ENCODE results near the gene ZNF717.
"Not testable (repeated sequence)": the region's sequence is repeated elsewhere in the genome, so short reads cannot be mapped to it uniquely, and the experiment has no call there.

ZNF717 gene

DNA sequence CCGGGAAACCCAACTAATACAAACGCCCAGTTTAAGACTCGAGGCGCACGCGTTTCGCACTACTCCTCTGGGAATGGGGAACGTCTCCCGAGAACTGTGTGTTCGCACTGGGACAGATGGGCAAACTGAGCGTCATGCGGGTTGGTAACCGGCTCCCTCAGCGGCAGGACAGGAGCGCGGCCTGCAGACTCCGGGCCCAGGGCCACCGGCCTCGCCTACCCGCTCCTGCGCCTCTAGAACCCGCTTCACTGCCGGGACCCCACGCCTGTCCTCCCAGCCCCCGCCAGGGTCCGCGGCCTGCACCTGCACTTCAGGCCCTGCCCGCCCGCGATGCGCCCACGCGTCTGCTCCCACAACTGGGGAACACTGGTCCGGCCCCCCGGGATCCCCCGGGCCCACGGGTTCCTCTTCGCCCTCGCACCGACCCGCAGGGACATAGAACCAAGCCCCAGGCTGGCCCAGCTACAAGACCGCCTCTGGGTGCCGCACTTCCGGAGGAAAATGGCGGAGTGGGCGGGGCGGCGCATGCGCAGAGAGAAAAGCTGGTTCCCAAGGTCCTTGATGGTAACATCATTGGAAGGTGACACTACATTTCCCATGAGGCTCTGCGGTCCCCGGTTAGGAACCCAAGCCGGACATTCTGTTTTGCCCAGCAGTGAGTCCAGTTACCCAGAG is at the start of gene ZNF717:
Gene ZNF717 (minus strand): TSS at position 469 of the 675 bp plus-strand sequence. CDS start 2,187 bp downstream, outside the sequence.
- DNase-seq (ENCODE audit: low spot score) = peak; percentile 87

DNA sequence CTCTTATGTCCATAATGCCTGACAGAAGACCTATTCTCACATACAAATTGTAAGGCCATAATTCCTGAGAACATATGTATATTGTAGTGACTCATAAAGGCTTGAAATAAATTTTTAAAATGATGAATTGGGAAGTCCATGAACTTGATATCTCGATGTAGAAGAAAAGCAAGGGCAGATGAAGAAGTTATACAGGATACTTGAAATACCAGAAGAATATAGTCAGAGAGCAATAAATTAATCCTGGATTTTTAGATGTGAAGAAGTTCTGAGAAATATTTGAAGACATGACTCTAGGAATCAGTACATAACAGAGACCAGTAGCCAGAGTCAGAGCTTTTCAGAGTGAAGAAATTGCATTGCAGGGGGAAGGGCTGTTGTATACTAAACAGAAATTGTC is 45.7 kb upstream of the ZNF717 start:
- DNase-seq (ENCODE audit: low spot score) = not testable (repeated sequence)

DNA sequence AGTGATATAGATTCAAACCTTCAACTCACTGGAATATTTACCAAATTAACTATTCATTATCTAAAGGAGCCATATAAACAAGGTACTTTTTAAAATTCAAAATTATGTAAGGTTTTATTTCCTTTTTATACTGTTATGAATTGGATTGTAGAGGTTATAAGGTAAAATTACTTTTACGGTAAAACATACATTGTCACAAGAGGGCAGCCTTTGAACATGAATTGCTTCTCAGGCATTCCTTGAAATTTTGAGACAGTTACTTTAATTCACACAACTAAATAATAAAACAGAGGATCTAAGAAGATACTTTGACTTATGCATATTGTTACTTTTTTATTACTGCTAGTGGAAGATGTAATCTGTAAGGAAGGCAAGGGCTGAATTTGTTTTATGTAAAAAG is 32.7 kb upstream of the ZNF717 start:
- not testable (repeated sequence) for DNase-seq (ENCODE audit: low spot score)

DNA sequence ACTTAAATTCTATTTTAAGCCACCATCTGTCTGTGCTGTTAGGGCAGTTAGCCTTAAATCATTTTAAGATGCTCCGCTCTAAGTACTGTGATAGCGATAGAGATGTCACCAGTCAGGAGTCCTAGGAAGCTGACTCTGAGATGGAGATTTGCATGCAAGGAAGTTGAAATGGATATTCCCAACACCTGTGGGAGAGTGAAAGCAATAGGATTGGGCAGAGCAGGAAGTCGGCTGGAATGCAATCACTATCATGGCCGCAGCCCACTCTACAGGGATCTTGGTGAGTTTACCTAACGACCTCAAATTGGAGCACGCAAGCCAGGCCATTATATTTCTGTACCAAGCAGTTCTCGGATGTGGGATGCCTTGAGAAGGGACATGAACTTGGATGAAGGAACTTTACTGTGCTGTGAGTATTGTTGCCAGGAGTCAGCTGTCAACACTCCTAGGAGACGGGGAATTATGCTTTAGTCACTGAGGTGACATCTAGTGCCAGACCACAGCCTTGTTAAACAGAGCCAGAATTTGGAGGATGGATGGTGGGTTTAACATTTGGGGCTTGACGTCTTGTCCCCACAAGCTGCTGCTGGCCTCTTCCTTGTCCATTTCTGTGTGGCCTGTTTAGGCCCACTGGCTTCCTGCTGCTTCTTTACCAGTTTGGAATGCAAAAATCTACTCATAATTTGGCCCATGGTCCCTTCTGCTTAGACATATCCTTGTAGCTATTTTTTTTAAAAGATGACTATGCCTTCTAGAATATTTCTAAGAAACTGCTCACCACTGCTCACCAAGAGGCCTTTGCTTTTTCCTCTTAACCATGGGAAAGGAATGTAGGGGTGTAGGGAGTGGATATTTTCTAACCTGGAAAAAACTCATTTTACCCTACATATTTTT is 31.2 kb upstream of the ZNF717 start:
- DNase-seq (ENCODE audit: low spot score) = not testable (repeated sequence)

DNA sequence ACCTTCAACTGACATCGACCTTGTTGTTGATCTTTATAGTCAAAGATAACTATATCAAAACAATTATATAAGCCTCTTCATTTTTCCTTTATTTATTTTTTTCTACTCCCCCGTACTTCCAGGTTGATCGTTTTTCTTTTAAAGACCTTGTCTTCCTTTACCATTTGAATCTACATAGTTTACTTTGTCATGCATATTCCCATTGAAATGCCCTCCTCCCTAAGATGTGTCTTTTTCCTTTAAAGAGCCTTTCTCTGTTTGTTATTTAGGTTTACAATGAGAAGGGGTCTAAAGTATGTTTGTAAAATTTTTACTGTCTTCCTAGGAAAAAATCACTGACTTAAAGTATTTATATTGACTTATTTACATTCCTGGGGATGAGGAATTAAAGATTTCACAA is 29.4 kb upstream of the ZNF717 start:
- DNase-seq (ENCODE audit: low spot score) = no peak

DNA sequence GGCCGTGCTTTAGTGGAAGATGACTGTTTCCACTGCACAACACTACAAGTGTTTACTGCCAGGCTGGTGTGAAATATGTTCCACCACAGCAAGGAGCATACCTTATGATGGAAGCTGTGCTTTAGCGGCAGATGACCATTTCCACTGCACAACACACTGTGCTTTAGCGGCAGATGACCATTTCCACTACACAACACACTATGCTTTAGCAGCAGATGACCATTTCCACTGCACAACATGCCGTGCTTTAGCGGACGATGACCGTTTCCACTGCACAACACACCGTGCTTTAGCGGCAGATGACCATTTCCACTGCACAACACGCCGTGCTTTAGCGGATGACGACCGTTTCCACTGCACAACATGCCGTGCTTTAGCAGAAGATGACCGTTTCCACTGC is 2.8 kb downstream of the ZNF717 start:
- DNase-seq (ENCODE audit: low spot score) = no peak

DNA sequence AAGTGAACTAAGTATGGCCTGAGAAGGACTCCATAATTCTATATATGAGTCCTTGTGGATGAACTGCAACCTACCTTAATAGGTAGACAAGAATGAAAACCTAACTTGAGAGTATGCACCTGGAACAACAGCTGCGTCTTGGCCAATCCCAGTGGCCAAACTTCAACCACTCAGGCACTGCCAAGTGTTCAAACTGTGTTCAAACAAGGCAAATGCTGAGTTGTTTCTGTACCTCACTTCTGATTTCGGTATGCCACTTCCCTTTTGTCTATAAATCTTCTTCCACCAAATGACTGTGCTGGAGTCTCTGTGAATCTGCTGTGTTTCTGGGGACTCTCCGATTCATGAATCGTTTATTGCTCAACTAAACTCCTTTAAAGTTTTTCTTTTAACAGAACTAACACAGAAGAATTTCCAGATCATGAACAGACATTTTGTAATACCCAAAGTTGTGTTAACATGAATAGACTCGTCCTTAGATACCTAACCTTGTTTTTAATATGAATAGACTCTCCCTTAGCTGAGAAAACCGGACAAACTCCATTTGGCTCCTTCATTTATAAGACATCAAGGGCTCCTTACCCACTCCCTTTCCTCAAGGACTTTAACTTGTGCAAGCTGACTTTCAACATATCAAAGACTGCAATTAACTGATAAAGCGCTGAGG is 4.1 kb downstream of the ZNF717 start:
- no peak for DNase-seq (ENCODE audit: low spot score)

DNA sequence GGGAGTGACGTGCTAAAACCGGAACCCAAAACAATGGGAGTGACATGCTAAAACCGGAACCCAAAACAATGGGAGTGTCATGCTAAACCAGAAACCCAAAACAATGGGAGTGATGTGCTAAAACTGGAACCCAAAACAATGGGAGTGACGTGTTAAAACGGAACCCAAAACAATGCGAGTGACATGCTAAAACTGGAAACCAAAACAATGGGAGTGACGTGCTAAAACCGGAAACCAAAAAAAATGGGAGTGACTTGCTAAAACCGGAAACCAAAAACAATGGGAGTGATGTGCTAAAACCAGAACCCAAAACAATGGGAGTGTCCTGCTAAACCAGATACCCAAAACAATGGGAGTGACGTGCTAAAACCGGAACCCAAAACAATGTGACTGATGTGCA is 7.6 kb downstream of the ZNF717 start:
- not testable (repeated sequence) for DNase-seq (ENCODE audit: low spot score)

DNA sequence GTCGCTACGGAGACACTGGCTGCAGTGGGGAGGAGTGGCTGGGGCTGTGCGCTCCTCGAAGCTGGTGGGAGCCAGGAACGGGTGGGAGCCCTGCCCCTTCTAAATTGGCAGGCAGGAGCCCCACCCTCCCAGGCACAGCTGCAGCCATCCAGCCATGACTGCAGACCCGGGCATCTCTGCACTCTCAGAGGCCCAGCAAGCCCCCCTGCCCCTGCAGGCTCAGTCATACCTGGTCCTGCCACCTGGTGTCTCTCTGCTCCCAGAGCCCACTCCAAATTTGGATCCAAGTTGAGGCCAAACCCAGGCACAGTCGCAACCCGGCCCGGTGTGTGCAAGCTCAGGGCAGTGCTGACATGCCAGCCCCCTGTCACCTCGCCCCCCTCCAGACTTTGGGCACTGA is 13.7 kb downstream of the ZNF717 start:
- not testable (repeated sequence) for DNase-seq (ENCODE audit: low spot score)

DNA sequence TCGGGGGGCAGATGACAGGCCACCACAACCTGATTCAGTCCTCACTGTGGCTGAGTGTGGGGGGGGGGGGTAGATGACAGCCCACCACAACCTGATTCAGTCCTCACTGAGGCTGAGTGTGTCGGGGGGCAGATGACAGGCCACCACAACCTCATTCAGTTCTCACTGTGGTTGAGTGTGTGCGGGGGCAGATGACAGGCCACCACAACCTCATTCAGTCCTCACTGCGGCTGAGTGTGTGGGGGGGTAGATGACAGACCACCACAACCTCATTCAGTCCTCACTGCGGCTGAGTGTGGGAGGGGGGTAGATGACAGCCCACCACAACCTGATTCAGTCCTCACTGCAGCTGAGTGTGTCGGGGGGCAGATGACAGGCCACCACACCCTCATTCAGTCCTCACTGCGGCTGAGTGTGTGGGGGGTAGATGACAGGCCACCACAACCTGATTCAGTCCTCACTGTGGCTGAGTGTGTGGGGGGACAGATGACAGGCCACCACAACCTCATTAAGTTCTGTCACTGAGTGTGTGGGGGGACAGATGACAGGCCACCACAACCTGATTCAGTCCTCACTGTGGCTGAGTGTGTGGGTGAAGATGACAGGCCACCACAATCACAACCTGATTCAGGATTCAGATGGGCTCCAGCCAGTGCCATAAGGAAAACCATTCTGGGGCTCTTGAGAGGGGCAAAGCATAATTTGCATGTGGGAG is 16.9 kb downstream of the ZNF717 start:
- DNase-seq (ENCODE audit: low spot score) = no peak

DNA sequence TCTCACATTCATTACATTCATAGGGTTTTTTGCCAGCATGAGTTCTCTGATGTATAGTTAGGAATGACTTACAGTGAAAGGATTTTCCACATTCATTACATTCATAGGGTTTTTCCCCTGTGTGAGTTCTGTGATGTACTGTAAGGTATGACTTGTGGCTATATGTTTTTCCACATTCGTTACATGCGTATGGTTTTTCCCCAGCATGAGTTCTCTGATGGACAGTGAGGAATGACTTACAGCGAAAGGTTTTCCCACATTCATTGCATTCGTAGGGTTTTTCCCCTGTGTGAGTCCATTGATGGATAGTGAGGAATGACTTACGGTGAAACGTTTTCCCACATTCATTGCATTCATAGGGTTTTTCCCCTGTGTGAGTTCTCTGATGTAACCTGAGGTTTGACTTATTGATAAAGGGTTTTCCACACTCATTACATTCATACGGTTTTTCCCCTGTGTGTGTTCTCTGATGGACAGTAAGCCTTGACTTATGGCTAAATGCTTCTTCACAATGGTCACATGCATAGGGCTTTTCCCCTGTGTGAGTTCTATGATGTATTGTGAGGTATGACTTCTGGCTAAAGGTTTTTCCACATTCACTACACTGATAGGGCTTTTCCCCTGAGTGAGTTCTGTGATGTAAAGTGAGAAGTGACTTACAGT is 47.4 kb downstream of the ZNF717 start:
- peak; percentile 1 for DNase-seq (ENCODE audit: low spot score)

DNA sequence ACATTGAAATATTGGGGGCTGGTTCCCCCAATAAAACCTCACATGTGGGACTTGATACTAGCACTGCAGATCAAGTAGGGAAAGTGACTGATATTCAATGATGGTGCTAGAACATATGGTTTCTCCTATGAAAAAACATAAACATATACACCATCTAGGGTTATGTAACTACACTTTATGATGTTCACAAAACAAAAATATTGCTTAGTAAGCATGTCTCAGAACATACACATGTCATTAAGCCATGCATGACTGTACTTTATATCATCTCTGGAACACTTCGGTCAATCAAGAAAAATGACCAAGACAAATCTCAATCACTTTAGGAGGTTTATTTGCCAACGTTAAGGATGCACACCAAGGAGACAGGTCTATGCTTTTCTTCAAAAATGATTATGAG is 57.4 kb downstream of the ZNF717 start:
- DNase-seq (ENCODE audit: low spot score) = no peak

DNA sequence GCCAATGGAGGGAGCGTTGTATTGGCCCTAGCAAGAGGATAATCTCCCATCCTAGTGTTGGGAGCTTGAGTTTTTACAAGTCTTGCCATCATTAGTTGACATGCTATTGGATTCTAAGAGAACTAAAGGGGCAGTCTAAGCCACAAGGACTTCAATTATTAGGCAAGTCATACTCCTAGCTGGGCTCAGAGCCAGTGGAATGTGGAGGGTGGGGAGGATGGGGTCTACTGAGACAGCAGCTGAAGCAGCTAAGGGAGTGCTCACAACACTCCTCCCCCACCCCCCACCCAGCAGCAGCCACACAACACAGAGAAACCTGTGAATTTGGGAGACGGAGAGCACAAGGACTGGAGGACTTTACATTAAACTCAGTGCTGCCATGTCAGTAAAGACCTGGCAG is 93.3 kb downstream of the ZNF717 start:
- no peak for DNase-seq (ENCODE audit: low spot score)

DNA sequence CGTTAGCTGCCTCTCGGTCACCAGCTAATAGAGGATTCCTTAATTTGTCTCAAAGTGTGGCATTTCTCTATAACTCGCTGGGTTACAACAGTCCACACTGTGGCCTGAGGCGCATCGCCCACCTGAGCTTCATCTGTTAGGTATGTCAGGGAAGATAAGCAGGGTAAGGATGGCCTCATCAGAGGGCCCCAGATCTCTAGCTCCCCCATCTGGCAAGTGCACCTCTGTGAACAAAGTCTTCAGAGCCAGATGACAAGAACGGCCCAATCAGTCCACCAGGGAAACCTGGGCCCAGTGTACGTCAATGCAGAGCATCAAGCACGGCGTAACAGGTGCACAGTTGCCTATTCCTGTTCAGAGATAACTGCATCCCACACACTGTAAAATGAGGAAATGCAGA is 98.0 kb downstream of the ZNF717 start:
- no peak for DNase-seq (ENCODE audit: low spot score)
